H9 (cell line): ENCODE results near the gene MYT1. TPM values are rescaled to one million over a fixed set of nuclear protein-coding genes. Genes with fewer than 3 reads are reported as not detected.

Source experiments
- DNase-seq: peaks from one replicate; pipeline ENCODE4 v3.0.0-alpha.2; 2017
- H2AFZ ChIP-seq: one replicate; pipeline ENCODE4 v1.6.1; 2013; ENCODE audit warnings: mild to moderate bottlenecking, low read length, control low read depth, moderate library complexity
- H2AK5ac ChIP-seq: 2 replicates; pipeline ENCODE4 v1.6.1; 2013; ENCODE audit warnings: low read length, control low read depth, mixed read lengths; ENCODE audit not compliant: insufficient read length
- H2BK120ac ChIP-seq: one replicate; pipeline ENCODE4 v1.6.1; 2013; ENCODE audit warnings: low read depth, mild to moderate bottlenecking, low read length, control low read depth, inconsistent platforms; ENCODE audit not compliant: poor library complexity, severe bottlenecking
- H2BK12ac ChIP-seq: 2 replicates; pipeline ENCODE4 v1.6.1; 2013; ENCODE audit warnings: low read length, control low read depth, mixed read lengths, low read depth; ENCODE audit not compliant: insufficient read length
- H2BK15ac ChIP-seq: 2 replicates; pipeline ENCODE4 v1.6.1; 2013; ENCODE audit warnings: low read depth, low read length, control low read depth
- H2BK20ac ChIP-seq: one replicate; pipeline ENCODE4 v1.6.1; 2013; ENCODE audit warnings: low read depth, mild to moderate bottlenecking, low read length, control low read depth, inconsistent platforms; ENCODE audit not compliant: poor library complexity, severe bottlenecking
- H2BK5ac ChIP-seq: 2 replicates; pipeline ENCODE4 v1.6.1; 2013; ENCODE audit warnings: low read length, control low read depth, mixed read lengths; ENCODE audit not compliant: insufficient read length
- H3K14ac ChIP-seq: 2 replicates; pipeline ENCODE4 v1.6.1; 2013; ENCODE audit warnings: low read length, control low read depth; ENCODE audit not compliant: insufficient read depth
- H3K18ac ChIP-seq: 2 replicates; pipeline ENCODE4 v1.6.1; 2013; ENCODE audit warnings: low read depth, mild to moderate bottlenecking, mixed read lengths, low read length, control low read depth; ENCODE audit not compliant: insufficient read length
- H3K23ac ChIP-seq: 2 replicates; pipeline ENCODE4 v1.6.1; 2013; ENCODE audit warnings: low read length, control low read depth, mixed read lengths, low read depth; ENCODE audit not compliant: insufficient read length
- H3K23me2 ChIP-seq: 2 replicates; pipeline ENCODE4 v1.6.1; 2013; ENCODE audit warnings: low read depth, mild to moderate bottlenecking, mixed read lengths, low read length, control low read depth; ENCODE audit not compliant: insufficient read length, poor library complexity, severe bottlenecking
- H3K27ac ChIP-seq: 2 replicates; pipeline ENCODE4 v1.5.1; 2013; ENCODE audit warnings: low read length, control low read depth, mixed read lengths, low read depth; ENCODE audit not compliant: insufficient read length
- H3K27me3 ChIP-seq: 2 replicates; pipeline ENCODE4 v1.6.1; 2013; ENCODE audit warnings: low read length, control low read depth, inconsistent platforms; ENCODE audit not compliant: insufficient read depth
- H3K4ac ChIP-seq: 2 replicates; pipeline ENCODE4 v1.6.1; 2013; ENCODE audit warnings: low read depth, mild to moderate bottlenecking, control low read depth, inconsistent platforms, low read length, moderate library complexity
- H3K4me1 ChIP-seq: 2 replicates; pipeline ENCODE4 v1.6.1; 2013; ENCODE audit warnings: low read length, control low read depth, inconsistent platforms; ENCODE audit not compliant: insufficient read depth
- H3K4me2 ChIP-seq: 2 replicates; pipeline ENCODE4 v1.6.1; 2013; ENCODE audit warnings: low read length, control low read depth, mixed read lengths; ENCODE audit not compliant: insufficient read length, insufficient read depth
- H3K56ac ChIP-seq: 2 replicates; pipeline ENCODE4 v1.6.1; 2013; ENCODE audit warnings: low read depth, mild to moderate bottlenecking, mixed read lengths, low read length, control low read depth; ENCODE audit not compliant: insufficient read length
- H3K79me1 ChIP-seq: 2 replicates; pipeline ENCODE4 v1.6.1; 2013; ENCODE audit warnings: low read depth, mild to moderate bottlenecking, moderate library complexity, low read length, control low read depth, inconsistent platforms; ENCODE audit not compliant: insufficient read depth, poor library complexity, severe bottlenecking
- H3K79me2 ChIP-seq: 2 replicates; pipeline ENCODE4 v1.6.1; 2013; ENCODE audit warnings: low read length, control low read depth, inconsistent platforms; ENCODE audit not compliant: insufficient read depth
- H3K9ac ChIP-seq: 2 replicates; pipeline ENCODE4 v1.6.1; 2013; ENCODE audit warnings: low read length, control low read depth, mixed read lengths; ENCODE audit not compliant: insufficient read length; ENCODE audit errors: extremely low read depth
- H3K9me3 ChIP-seq: one replicate; pipeline ENCODE4 v1.6.1; 2013; ENCODE audit warnings: low read depth, low read length, inconsistent platforms; ENCODE audit not compliant: control insufficient read depth
- H3T11ph ChIP-seq: one replicate; pipeline ENCODE4 v1.6.1; 2013; ENCODE audit warnings: mild to moderate bottlenecking, low read length, control low read depth, inconsistent platforms
- H4K20me1 ChIP-seq: one replicate; pipeline ENCODE4 v1.6.1; 2013; ENCODE audit not compliant: control insufficient read depth, insufficient read length, insufficient read depth
- H4K5ac ChIP-seq: 2 replicates; pipeline ENCODE4 v1.6.1; 2013; ENCODE audit warnings: low read depth, mild to moderate bottlenecking, mixed read lengths, low read length, control low read depth; ENCODE audit not compliant: insufficient read length
- H4K8ac ChIP-seq: replicated peaks from 2 replicates; pipeline ENCODE4 v1.6.1; 2013; ENCODE audit warnings: low read length, control low read depth, mixed read lengths, low read depth; ENCODE audit not compliant: insufficient read length
- H4K91ac ChIP-seq: 2 replicates; pipeline ENCODE4 v1.6.1; 2013; ENCODE audit warnings: low read depth, mild to moderate bottlenecking, moderate library complexity, mixed read lengths, low read length, control low read depth; ENCODE audit not compliant: insufficient read length
- H3K27ac Mint-ChIP-seq, 3 experiments: 2 replicates in 2 of 3; 3 replicates in 1 of 3; pipeline ENCODE4 v1.8.0; 2020 to 2021; ENCODE audit warnings: mixed read lengths in 3 of 3, mild to moderate bottlenecking in 1 of 3, moderate library complexity in 1 of 3
- H3K27me3 Mint-ChIP-seq: 2 replicates; pipeline ENCODE4 v1.8.0; 2021; ENCODE audit warnings: low read depth, mild to moderate bottlenecking, moderate library complexity, mixed read lengths
- H3K36me3 Mint-ChIP-seq, 3 experiments: 2 replicates in 2 of 3; 3 replicates in 1 of 3; pipeline ENCODE4 v1.8.0; 2020 to 2021; ENCODE audit warnings: low read depth in 3 of 3, mixed read lengths in 3 of 3; ENCODE audit not compliant: insufficient read depth in 1 of 3
- H3K4me1 Mint-ChIP-seq, 2 experiments: 2 replicates each; pipeline ENCODE4 v1.8.0; 2020; ENCODE audit warnings: mixed read lengths in 2 of 2
- H3K4me3 Mint-ChIP-seq, 2 experiments: 2 replicates in 1 of 2; 3 replicates in 1 of 2; pipeline ENCODE4 v1.8.0; 2020 to 2021; ENCODE audit warnings: mild to moderate bottlenecking in 2 of 2, mixed read lengths in 2 of 2, moderate library complexity in 1 of 2
- H3K9me3 Mint-ChIP-seq, 2 experiments: 2 replicates in 1 of 2; 3 replicates in 1 of 2; pipeline ENCODE4 v1.8.0; 2020; ENCODE audit warnings: mild to moderate bottlenecking in 2 of 2, mixed read lengths in 2 of 2, moderate library complexity in 1 of 2
- WGBS: extraction: QIAGEN DNeasy Blood & Tissue Kit; methylation state at CpG from one replicate; pipeline ENCODE4 v1.1.7; 2013; ENCODE audit warnings: missing lambda C conversion rate, low lambda C conversion rate, mixed read lengths; ENCODE audit not compliant: insufficient read length; ENCODE audit errors: extremely low coverage; 5-methylcytosine and 5-hydroxymethylcytosine counted together
- total RNA-seq: library from RNA; stranded (reverse); gene quantifications from 2 replicates; pipeline ENCODE4 v1.2.1, GENCODE V29; 2021
- TF ChIP-seq, protein P1 (sequence below): fragments of 200-600 bp; sonication (generic); conservative IDR thresholded peaks from 3 replicates; pipeline ENCODE4 v1.8.0; 2021; ENCODE audit warnings: antibody characterized with exemption, mild to moderate bottlenecking

Gene MYT1
- total RNA-seq, 1 experiment from 2014 or later, result 0.79 TPM

DNA sequence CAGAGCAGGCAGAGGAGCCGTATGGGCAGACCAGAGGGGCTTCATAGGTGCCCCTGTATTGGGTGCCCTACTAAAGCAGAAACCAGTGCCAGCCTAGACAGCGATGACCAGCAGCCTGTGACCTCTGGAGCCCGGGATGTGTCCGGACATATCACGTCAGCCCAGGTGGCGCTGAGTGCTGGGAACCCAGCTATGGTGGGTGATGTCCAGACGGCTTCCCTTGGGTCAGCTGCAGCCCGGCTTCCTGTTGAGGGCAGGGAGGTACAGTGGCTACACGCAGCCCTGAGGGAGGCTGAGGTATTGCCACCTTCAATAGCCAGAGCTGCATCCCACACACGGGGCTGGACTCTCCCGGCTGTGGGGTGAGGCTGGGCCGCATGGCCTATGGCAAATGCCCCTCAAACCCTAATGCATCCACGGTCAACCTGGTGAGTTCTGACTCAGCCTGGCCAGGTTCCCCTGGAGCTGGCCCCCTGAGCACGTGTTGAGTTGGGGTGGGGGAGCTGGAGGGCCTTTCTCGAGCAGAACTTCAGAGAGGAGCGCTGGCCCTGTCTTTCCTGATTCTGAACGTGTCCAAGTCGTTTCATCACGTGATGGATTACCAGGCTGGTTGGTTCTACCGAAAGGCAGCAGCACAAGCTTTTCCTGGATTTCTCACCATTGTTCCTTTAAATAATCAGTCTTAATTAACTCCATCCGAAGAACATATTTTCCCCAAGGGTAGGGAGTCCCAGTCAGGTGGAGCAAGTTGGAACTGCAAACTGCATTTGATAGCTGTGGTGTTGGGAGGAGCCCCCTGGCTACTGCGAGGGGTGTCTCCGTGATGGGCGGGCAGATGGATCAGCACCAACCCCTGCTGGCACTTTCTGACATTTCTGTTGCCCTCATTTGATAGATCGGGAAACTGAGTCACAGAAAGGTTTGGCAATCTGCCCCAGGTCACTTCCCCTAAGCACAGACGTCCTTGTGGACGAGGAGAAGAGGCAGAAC lies 7.1 kb upstream of the MYT1 start:
- no peak overlapping the region for H2AK5ac ChIP-seq
- no peak overlapping the region for H2BK12ac ChIP-seq
- H3K4me1 Mint-ChIP-seq, result peaks cover 43 to 52% of the 10 kb centered on the region in 2 experiments
- no peak overlapping the region for H3K4me2 ChIP-seq
- no peak overlapping the region for H2AFZ ChIP-seq
- no peaks in the 10 kb centered on the region for H3K79me2 ChIP-seq
- H3K4me3 Mint-ChIP-seq, result no peak overlapping the region
- no peak for DNase-seq
- H3K4ac ChIP-seq, result no peak overlapping the region
- H4K20me1 ChIP-seq, result no peaks in the 10 kb centered on the region
- TF ChIP-seq, protein P1, sequence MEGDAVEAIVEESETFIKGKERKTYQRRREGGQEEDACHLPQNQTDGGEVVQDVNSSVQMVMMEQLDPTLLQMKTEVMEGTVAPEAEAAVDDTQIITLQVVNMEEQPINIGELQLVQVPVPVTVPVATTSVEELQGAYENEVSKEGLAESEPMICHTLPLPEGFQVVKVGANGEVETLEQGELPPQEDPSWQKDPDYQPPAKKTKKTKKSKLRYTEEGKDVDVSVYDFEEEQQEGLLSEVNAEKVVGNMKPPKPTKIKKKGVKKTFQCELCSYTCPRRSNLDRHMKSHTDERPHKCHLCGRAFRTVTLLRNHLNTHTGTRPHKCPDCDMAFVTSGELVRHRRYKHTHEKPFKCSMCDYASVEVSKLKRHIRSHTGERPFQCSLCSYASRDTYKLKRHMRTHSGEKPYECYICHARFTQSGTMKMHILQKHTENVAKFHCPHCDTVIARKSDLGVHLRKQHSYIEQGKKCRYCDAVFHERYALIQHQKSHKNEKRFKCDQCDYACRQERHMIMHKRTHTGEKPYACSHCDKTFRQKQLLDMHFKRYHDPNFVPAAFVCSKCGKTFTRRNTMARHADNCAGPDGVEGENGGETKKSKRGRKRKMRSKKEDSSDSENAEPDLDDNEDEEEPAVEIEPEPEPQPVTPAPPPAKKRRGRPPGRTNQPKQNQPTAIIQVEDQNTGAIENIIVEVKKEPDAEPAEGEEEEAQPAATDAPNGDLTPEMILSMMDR, result no peak
- no CpG with 5 or more reads among the region's 27 CpGs for WGBS
- no peak overlapping the region for H3T11ph ChIP-seq
- H3K27me3 Mint-ChIP-seq, result peaks cover 24% of the 10 kb centered on the region
- H3K79me1 ChIP-seq, result no peaks in the 10 kb centered on the region
- H2BK15ac ChIP-seq, result no peak overlapping the region
- no peak overlapping the region for H2BK120ac ChIP-seq
- H3K27me3 ChIP-seq, result no peaks in the 10 kb centered on the region; the same call in 1 of the 2 replicates
- H2BK5ac ChIP-seq, result no peak overlapping the region
- H3K9ac ChIP-seq, result no peak overlapping the region
- H3K56ac ChIP-seq, result no peak overlapping the region
- H3K9me3 Mint-ChIP-seq, result no peaks in the 10 kb centered on the region
- H3K23ac ChIP-seq, result no peak overlapping the region
- H3K14ac ChIP-seq, result no peak overlapping the region
- H4K8ac ChIP-seq, result no peak overlapping the region
- no peak overlapping the region for H3K27ac ChIP-seq
- peaks cover 0 to 3% (median 0%) of the 10 kb centered on the region in 3 experiments; a peak in 2 of 7 replicates for H3K36me3 Mint-ChIP-seq
- H4K5ac ChIP-seq, result no peak overlapping the region
- H3K9me3 ChIP-seq, result no peaks in the 10 kb centered on the region
- H3K23me2 ChIP-seq, result no peaks in the 10 kb centered on the region
- no peak overlapping the region for H3K18ac ChIP-seq
- no peak overlapping the region for H4K91ac ChIP-seq
- no peak overlapping the region for H2BK20ac ChIP-seq
- H3K27ac Mint-ChIP-seq, result no peak overlapping the region
- H3K4me1 ChIP-seq, result peaks cover 4% of the 10 kb centered on the region; the same call in 1 of the 2 replicates
